GM18861 (cell line): ENCODE measurements around the gene BCAT1.
"Not testable (repeated sequence)": the region's sequence is repeated elsewhere in the genome, so short reads cannot be mapped to it uniquely, and the experiment has no call there.

Experiments used
- ATAC-seq: cut with Tn5 transposase; IDR thresholded peaks from one replicate; pipeline ENCODE4 v1.9.1; 2021; ENCODE audit not compliant: unreplicated experiment

The BCAT1 gene

DNA sequence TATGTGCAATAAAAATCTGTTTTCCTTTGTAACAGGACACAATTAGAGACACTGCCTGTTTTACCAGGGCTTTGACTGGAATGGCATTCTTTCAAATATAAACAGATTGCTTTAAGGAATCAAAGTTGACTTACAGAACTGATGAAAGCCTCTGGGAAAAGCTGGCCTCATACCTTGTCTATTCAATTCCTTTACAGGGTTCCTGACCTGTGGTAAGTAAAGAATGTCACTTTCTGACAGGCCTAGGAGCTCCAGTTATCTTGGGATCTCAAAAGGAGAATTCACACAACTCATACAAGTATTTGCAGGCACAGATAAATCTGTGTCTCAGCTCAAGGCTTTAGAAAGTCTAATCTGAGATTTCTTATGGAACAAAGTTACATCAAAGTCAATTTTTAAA, 88.4 kb downstream of the BCAT1 start:
- ATAC-seq, result no peak

DNA sequence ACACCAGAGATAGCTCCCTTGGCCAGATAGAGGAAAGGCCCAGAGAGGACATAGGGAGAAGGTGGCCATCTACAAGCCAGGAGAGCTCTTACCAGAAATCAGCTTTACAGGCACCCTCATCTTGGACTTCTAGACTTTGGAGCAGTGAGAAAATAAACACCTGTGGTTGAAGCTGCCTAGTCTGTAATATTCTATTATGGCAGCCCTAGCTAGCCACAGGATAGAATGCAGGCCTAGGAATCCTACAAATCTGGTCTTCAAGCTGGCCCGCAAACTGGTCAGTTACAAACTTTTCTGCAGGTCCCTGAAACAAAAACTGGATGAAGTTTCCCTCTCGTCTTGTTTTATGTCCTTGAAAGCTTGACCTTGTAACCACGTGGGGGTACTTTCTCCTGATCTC, 92.4 kb downstream of the BCAT1 start:
- ATAC-seq, result no peak

GRCh38 chr12:24854908-24855307, 94.0 kb downstream of the BCAT1 start:
- ATAC-seq, result no peak

DNA sequence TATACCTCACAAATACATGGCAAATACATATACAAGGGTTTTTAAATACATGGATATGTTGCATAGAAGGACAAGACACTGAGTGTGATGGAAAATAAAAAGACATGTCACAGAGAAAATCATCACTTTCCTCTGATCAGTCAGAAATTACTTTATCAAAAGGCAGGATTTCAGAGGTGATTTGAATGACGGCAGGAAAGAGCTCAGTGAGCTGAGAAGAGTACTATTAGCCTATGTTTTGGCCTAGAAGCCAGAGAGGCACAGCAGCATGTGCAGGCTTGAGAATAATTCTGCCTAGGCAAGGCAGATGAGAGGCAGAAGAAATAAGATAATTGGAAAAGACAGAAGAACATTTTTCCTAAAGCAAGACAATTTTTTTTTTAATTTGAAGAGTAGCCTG, 94.9 kb downstream of the BCAT1 start:
- no peak for ATAC-seq

GRCh38 chr12:24853588-24853987, 95.3 kb downstream of the BCAT1 start:
- ATAC-seq, result no peak

DNA sequence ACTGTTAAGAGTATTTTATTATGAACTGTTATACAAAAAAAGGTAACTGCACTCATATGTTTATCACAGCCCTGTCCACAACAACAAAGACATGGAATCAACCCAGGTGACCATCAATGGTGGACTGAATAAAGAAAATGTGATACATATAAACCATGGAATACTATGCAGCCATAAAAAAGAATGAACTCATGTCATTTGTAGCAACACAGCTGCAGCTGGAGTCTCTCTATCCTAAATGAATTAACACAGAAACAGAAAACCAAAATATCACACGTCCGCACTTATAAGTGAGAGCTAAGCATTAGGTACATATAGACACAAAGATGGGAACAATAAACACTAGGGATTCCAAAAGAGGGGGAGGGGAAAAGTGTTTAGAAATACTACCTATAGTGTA, 95.8 kb downstream of the BCAT1 start:
- no peak for ATAC-seq

DNA sequence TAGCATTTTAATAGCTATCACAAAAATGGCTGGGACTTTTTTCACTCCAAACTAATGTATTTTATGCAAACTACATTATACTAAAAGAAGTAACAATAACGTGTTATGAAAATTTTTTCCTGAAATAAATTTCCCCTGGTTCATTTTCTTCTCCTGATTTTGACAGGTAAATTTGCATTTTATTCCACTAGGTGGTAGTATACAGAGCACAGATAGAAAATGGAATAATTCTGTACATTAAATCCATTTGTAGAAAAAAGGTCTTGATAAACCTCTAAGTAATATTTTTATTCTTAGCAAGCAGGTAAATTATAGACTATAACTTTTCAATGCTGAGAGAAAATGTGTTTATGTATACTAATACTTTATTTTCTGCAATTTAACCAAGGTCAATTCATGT, 96.5 kb downstream of the BCAT1 start:
- no peak for ATAC-seq

GRCh38 chr12:24851883-24852282, 97.0 kb downstream of the BCAT1 start:
- not testable (repeated sequence) for ATAC-seq

- ATAC-seq, result no peak
Observed at GRCh38 chr12:24851341-24851740, 97.6 kb downstream of the BCAT1 start.

DNA sequence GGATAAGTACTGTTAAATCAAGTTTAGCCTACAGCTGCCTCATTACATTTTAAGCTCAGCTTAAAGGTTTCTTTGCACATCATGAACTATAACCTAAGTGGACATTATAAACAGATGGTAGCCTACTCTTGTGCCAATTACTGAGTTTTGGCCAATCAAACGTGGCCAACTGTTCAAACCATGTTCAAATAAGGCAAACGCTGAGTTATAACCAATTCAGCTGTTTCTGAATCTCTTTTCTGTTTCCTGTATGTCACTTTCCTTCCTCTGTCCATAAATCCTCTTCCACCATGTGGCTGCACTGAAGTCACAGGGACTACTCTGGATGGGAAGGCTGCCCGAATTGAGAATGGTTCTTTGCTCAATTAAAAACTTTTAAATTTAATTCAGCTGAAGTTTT, 98.4 kb downstream of the BCAT1 start:
- ATAC-seq, result no peak

- ATAC-seq, result no peak
Observed at GRCh38 chr12:24848941-24849477, 99.9 kb downstream of the BCAT1 start.

DNA sequence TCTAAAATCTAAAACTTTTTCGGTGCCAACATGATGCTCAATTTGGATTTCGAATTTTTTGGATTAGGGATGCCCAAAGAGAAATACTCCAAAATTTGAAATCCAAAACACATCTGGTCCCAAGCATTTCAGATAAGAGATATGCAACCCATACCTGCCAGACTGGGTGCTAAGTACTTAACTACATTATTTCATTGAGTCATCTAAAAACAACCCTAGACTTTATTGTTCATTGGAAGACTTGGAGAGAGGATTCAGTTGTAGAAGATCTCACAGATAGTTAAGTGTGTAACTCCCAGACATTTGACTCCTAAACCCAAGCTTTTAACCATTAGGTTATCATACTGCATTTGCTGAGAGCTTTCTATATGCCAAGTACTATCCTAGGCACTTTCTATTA, 102.2 kb downstream of the BCAT1 start:
- ATAC-seq, result no peak

- no peak for ATAC-seq
Observed at GRCh38 chr12:24845615-24846014, 103.3 kb downstream of the BCAT1 start.

- no peak for ATAC-seq
Observed at GRCh38 chr12:24840046-24840800, 108.7 kb downstream of the BCAT1 start.

- peak; percentile 87 for ATAC-seq
Observed at GRCh38 chr12:24839268-24839791, 109.6 kb downstream of the BCAT1 start.

GRCh38 chr12:24838531-24838950, 110.4 kb downstream of the BCAT1 start:
- ATAC-seq, result peak; percentile 41

GRCh38 chr12:24835377-24835776, 113.5 kb downstream of the BCAT1 start:
- no peak for ATAC-seq

- no peak for ATAC-seq
Observed at GRCh38 chr12:24833513-24833912, 115.4 kb downstream of the BCAT1 start.

DNA sequence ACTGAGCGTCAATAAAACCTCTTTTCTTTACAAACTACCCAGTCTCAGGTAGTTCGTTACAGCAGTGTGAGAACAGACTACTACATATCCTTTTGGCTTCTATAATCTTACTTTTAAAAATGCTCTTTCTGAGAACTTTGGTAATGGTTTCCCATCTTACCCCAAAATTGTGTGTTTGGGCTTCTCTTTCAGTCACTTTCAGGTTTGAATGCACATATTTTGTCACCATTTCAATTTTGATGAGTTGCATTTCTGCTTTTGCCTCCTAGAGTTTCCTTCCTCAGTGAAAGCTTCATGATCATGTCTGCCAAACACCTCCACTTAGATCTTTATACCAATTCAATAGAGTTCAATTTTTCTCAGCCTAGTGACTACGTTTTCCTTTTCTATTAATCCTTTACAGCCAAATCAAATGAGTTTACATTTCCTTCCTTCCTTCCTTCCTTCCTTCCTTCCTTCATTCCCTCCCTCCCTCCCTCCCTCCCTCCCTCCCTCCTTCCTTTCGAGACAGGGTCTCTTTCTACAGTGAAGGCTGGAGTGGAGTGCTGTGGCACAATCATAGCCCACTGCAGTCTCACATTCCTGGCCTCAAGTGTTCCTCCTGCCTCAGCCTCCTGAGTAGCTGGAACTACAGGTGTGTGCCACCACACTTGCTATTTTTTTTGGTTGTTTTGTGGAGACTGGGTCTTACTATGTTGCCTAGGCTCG, 124.9 kb downstream of the BCAT1 start:
- ATAC-seq, result no peak

GRCh38 chr12:24822121-24822899, 126.6 kb downstream of the BCAT1 start:
- peak; percentile 72 for ATAC-seq

DNA sequence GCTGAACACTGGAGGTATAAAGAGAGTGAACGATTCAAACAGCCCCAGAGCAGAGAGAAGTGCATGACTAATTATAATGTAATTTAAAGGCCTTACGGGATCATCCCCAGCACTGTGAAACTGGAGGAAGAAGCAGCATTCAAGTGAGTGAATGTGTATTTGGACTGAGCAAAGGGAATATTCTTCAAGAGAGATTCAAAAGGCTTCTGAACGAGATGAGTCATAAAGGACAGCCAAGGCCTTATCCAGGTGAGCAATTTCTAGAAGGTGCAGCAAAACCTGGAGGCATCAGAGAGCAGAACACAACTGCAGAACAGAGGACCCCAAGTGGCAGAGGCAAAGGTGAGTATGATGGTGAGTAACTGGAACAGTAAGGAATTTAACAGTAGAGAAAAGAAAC, 127.2 kb downstream of the BCAT1 start:
- ATAC-seq, result peak; percentile 33
